Adipocyte (in vitro differentiated cells): ENCODE data around the gene RGS10.

ENCODE experiments used
- DNase-seq: peaks from one replicate; pipeline ENCODE4 v3.0.0-alpha.2; 2015; ENCODE audit warnings: low read depth
- H3K27me3 ChIP-seq: replicated peaks from 2 replicates; pipeline ENCODE4 v1.7.0; 2013; ENCODE audit warnings: mild to moderate bottlenecking, low read length, moderate library complexity; ENCODE audit not compliant: control insufficient read depth, insufficient read depth
- H3K36me3 ChIP-seq: 2 replicates; pipeline ENCODE4 v1.7.0; 2013; ENCODE audit warnings: low read length, mild to moderate bottlenecking, moderate library complexity; ENCODE audit not compliant: control insufficient read depth, insufficient read depth, severe bottlenecking
- H3K4me1 ChIP-seq: 2 replicates; pipeline ENCODE4 v1.7.0; 2013; ENCODE audit warnings: mild to moderate bottlenecking, low read length, moderate library complexity; ENCODE audit not compliant: control insufficient read depth, insufficient read depth
- H3K4me3 ChIP-seq: 2 replicates; pipeline ENCODE4 v1.7.0; 2013; ENCODE audit warnings: mild to moderate bottlenecking, low read length, moderate library complexity
- H3K9ac ChIP-seq: 2 replicates; pipeline ENCODE4 v1.7.0; 2013; ENCODE audit warnings: mild to moderate bottlenecking, low read length, moderate library complexity
- H3K9me3 ChIP-seq: 2 replicates; pipeline ENCODE4 v1.7.0; 2013; ENCODE audit warnings: mild to moderate bottlenecking, low read length, moderate library complexity; ENCODE audit not compliant: control insufficient read depth

RGS10 gene

GRCh38 chr10:119452396-119452795, 90.1 kb downstream of the RGS10 start:
- H3K27me3 ChIP-seq = no peaks in the 10 kb centered on the region
- DNase-seq = no peak
- no peak overlapping the region for H3K4me3 ChIP-seq
- H3K9ac ChIP-seq = no peak overlapping the region
- H3K36me3 ChIP-seq = no peaks in the 10 kb centered on the region
- H3K4me1 ChIP-seq = peaks cover 27% of the 10 kb centered on the region
- no peaks in the 10 kb centered on the region for H3K9me3 ChIP-seq

- DNase-seq = no peak
- Histone ChIP-seq H3K36me3 (peaks cover 5% of the 10 kb centered on the region), H3K27me3 (no peaks in the 10 kb centered on the region), H3K4me1 (peaks cover 27% of the 10 kb centered on the region), H3K9me3 (no peaks in the 10 kb centered on the region), H3K4me3 (no peak overlapping the region), H3K9ac (no peak overlapping the region)
Observed at GRCh38 chr10:119451300-119451896, 91.1 kb downstream of the RGS10 start.

GRCh38 chr10:119450606-119451299, 91.8 kb downstream of the RGS10 start:
- Histone ChIP-seq H3K4me1 (peaks cover 27% of the 10 kb centered on the region), H3K27me3 (no peaks in the 10 kb centered on the region), H3K9me3 (no peaks in the 10 kb centered on the region), H3K36me3 (peaks cover 5% of the 10 kb centered on the region), H3K4me3 (peak overlapping the region; percentile 43), H3K9ac (no peak overlapping the region)
- DNase-seq = peak; percentile 30
